ENCODE results near the gene ROGDI.

The ROGDI gene

DNA sequence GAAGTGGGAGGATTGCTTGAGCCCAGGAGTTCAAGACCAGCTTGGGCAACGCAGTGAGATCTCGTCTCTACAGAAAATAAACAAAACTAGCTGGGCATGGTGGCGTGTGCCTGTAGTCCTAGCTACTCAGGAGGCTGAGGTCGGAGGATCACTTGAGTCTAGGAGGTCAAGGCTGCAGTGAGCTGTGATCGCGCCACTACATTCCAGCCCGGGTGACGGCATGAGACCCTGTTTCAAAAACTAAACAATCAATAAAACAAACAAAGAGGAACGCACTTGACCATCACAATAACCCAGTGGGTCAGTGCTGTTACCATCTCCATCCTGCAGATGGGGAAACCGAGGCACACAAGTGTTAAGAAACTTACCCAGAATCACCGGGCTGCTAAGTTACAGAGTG is 49.2 kb downstream of the ROGDI start:
- DNase-seq (ENCODE audit: low spot score): no peak
- Histone ChIP-seq H3K4me3 (no peak overlapping the region), H3K27ac (no peak overlapping the region)
- TF ChIP-seq, protein P1, sequence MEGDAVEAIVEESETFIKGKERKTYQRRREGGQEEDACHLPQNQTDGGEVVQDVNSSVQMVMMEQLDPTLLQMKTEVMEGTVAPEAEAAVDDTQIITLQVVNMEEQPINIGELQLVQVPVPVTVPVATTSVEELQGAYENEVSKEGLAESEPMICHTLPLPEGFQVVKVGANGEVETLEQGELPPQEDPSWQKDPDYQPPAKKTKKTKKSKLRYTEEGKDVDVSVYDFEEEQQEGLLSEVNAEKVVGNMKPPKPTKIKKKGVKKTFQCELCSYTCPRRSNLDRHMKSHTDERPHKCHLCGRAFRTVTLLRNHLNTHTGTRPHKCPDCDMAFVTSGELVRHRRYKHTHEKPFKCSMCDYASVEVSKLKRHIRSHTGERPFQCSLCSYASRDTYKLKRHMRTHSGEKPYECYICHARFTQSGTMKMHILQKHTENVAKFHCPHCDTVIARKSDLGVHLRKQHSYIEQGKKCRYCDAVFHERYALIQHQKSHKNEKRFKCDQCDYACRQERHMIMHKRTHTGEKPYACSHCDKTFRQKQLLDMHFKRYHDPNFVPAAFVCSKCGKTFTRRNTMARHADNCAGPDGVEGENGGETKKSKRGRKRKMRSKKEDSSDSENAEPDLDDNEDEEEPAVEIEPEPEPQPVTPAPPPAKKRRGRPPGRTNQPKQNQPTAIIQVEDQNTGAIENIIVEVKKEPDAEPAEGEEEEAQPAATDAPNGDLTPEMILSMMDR (IDR thresholded peaks at IDR 0.05): no peak

DNA sequence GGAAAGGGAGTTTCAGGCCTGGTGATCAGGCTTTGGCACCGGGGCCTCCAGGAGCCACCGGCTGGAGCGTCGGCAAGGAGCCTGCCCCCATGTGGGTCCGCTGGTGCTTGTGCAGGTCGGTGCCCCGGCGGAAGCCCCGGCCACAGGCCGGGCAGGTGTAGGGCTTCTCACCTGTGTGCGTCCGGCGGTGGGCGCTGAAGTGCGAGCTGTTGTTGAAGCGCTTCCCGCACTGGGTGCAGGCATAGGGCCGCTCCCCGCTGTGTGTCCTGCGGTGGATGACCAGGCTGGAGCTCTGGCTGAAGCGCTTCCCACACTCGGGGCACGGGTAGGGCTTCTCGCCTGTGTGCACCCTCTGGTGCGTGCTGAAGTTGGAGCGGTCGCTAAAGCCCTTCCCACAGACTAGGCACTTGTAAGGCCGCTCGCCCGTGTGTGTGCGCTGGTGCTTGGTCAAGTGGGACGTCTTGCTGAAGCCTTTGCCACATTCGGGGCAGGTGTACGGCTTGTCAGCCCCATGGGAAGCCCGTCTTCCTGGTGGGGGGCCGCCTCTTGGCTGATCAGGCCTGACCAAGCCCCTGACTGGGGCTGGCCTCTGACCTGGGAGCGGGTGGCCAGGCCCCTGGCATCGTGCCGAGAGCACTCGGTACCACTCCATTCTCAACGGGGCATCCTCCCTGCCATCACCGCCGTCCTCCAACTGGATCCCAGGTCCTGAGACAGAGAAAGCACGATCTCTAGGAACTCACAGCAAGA is 49.9 kb downstream of the ROGDI start:
- TF ChIP-seq, protein P1 (IDR thresholded peaks at IDR 0.05): no peak
- Histone ChIP-seq H3K4me3 (no peak overlapping the region), H3K27ac (no peak overlapping the region)
- no peak for DNase-seq (ENCODE audit: low spot score)

DNA sequence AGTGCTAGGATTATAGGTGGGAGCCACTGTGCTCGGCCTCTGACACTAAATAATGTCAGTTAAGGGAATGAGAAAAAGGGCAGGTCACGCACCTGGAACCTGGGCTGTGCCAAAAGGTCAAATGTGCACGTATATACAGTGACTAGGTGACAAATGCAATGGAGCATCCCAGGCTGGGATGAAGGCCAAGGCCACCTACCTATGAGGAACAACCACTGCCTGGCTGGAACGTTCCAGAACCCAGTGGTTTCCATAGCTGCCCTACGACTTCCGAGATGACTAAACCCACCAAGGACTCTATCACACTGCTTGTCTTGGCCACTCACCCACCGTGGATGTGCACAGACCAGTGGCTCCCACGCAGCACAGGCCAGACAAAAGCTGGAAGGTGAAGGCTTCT is 51.5 kb downstream of the ROGDI start:
- no peak overlapping the region for H3K27ac ChIP-seq
- DNase-seq (ENCODE audit: low spot score): no peak
- TF ChIP-seq, protein P1 (IDR thresholded peaks at IDR 0.05): no peak
- H3K4me3 ChIP-seq: no peak overlapping the region

DNA sequence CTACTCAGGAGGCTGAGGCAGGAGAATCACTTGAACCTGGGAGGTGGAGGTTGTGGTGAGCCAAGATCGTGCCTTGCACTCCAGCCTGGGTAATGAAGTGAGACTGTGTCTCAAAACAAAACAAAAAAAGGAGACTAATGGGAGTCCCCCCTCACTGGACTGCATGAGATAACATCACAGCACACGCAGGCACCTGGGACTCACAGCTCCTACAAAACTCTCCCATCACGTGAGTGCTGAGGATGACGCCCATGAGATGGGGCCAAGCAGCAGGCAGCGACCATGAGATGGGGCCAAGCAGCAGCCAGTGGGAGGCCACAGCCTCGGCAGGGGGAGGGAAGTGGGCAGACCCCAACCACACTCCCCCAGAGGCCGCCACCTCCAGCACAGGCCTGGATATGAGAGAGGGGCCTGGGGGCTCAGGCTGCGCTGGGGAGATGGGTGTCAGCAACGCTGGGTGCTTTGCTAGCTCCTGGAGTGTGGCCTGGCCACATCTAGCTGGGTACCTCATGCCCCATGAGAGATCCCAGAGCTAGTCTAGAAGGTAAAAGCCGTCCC is 52.7 kb downstream of the ROGDI start:
- TF ChIP-seq, protein P1 (IDR thresholded peaks at IDR 0.05): no peak
- DNase-seq (ENCODE audit: low spot score): no peak
- no peak overlapping the region for H3K4me3 ChIP-seq
- no peak overlapping the region for H3K27ac ChIP-seq

DNA sequence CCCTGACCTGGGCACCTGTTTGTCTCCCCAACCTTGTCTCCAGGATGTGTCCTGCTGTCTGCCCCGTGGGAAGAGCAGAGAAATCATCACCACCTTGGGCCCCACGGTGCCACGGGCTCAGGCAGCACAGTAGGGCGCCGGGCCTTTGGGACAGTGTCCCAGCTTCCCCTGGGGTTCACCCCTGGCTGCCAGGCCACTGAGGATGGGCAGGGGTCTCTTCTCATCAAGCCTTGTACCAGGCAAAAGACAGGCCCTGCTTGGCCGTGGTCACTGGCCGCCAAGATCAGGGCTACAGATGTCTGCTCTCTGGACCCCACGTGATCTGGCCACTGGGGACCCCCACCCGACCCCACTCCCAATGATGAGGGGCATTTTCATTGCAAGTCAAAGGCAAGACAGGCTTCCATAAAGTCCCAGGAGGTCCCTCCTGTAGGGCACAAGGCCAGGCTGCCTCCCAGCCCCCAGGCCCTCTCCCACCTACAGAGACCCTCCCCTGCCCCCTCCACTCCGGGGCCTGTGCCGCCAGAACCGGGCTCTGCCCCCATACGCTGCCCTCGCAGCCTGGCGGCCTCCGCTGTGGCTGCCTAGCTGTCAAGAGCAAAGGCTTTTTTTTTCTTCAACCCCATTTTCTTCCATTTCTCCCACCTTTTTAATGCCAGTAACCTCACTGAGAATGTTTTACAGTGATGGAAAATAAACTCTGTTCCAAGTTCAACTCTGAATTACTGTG is 53.6 kb downstream of the ROGDI start:
- no peak overlapping the region for H3K4me3 ChIP-seq
- TF ChIP-seq, protein P1 (IDR thresholded peaks at IDR 0.05): no peak
- H3K27ac ChIP-seq: no peak overlapping the region
- DNase-seq (ENCODE audit: low spot score): no peak

DNA sequence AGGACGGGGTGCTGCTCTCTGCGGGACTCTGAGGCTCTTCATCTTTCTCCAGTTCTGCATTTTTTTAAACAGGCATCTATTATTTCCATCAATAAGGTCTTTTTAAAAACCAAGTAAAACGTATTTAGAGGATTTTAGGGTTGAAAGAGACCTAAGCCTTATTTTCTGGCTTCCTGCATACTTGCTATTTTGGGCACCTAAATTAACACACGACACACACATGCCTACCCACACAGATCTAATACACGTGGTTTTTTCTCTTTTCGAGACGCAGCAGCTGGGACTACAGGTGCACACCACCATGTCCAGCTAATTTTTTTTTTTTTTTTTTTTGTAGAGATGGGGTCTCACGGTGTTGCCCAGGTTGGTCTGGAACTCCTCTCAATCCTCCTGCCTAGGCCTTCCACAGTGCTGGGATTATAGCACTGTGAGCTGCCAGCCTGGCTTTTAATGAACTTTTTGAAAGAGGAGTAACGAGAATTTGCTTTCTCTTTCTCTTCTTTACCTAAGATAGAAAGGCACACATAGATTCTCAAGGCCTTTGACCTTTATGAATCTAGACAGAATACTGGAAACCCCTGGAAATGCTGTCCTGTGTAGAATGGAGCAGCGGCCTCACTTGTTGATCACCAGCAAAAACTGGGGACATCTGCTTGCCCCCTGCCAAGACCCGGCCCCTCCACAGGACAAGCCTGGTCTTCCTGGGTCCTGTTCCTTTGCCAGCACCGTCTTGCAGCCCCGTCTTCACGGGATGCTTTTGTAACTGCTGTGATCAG is 54.3 kb downstream of the ROGDI start:
- TF ChIP-seq, protein P1 (IDR thresholded peaks at IDR 0.05): no peak
- H3K4me3 ChIP-seq: no peak overlapping the region
- no peak for DNase-seq (ENCODE audit: low spot score)
- no peak overlapping the region for H3K27ac ChIP-seq

Measured in coronary artery (tissue), 2 donors.